ENCODE data around the gene CRY1.

CRY1 gene

GRCh38 chr12:107025671-107026070 is 67.7 kb downstream of the CRY1 start:
- TF ChIP-seq CTCF (IDR thresholded peaks at IDR 0.05; ENCODE audit: low read depth, low read length) = no peak
- in situ Hi-C loops (cut with HindIII; ENCODE audit: low sequenced_read_pairs) = no loop called here
- no peak overlapping the region for H3K4me3 ChIP-seq (ENCODE audit: low read depth, low read length)
- no peak for DNase-seq (ENCODE audit: low read depth, low spot score)

DNA sequence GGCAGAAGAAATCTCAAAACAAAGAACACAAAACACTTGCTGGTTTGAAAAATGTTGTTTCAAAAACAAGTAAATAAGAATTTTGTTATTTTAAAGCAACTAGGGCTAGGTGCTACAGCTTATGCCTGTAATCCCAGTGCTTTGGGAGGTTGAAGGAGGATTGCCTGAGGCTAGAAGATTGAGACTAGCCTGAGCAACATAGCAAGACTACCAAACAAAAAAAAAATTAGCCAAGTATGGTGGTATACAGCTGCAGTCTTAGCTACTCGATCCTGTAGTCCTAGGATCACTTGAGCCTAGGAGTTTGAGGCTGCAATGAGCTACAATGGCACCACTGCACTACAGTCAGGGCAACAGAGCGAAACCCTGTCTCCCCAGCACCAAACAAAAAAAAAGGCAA is 73.8 kb downstream of the CRY1 start:
- no peak for DNase-seq (ENCODE audit: low read depth, low spot score)
- TF ChIP-seq CTCF (IDR thresholded peaks at IDR 0.05; ENCODE audit: low read depth, low read length) = no peak
- in situ Hi-C loops (cut with HindIII; ENCODE audit: low sequenced_read_pairs) = no loop called here
- no peak overlapping the region for H3K4me3 ChIP-seq (ENCODE audit: low read depth, low read length)

DNA sequence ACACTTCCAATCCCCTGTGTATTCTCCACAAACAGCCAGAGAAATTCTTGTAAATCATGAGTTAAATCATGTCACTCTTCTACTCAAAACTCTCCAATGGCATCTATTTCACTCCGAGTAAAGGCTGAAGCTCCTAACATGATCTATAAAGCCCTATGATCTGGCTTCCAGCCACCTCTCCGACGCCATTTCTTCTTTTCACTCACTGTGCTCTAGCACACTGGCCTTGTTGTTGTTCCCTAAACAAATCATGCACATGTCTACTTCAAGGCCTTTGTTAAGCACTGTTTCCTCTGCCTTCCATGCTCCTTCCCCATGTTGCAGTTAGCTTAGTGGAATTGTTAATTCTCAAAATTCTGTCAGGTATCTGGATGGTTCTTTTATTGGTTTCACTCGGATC is 76.3 kb downstream of the CRY1 start:
- H3K4me3 ChIP-seq (ENCODE audit: low read depth, low read length) = no peak overlapping the region

DNA sequence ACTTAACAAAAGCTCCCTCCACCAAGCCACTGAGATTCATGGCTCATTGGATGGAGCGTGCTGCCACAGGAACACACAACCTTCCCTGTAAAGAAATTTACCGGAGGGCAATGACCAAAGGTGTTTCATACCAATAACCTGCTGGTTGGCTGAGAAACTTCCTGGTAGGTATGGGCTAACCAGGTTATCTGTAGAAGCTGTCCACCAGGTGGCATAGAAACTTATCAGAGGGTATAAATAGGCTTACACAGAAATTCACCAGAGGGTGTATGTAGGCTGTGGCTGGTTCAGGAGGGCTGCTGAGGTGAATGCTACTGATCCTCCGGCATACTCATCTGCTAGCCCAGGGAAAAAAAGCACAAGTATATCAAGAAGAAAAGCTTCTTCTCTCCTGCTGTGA is 79.3 kb downstream of the CRY1 start:
- in situ Hi-C loops (cut with HindIII; ENCODE audit: low sequenced_read_pairs) = no loop called here
- H3K4me3 ChIP-seq (ENCODE audit: low read depth, low read length) = no peak overlapping the region
- peak; percentile 8 for TF ChIP-seq CTCF (IDR thresholded peaks at IDR 0.05; ENCODE audit: low read depth, low read length)
- no peak for DNase-seq (ENCODE audit: low read depth, low spot score)

More for the DNA sequence above, 76.3 kb downstream of the CRY1 start:
- in situ Hi-C loops (cut with HindIII; ENCODE audit: low sequenced_read_pairs) = no loop called here
- TF ChIP-seq CTCF (IDR thresholded peaks at IDR 0.05; ENCODE audit: low read depth, low read length) = no peak
- no peak for DNase-seq (ENCODE audit: low read depth, low spot score)

- in situ Hi-C loops (cut with HindIII; ENCODE audit: low sequenced_read_pairs) = no loop called here
- no peak for DNase-seq (ENCODE audit: low read depth, low spot score)
- no peak overlapping the region for H3K4me3 ChIP-seq (ENCODE audit: low read depth, low read length)
- TF ChIP-seq CTCF (IDR thresholded peaks at IDR 0.05; ENCODE audit: low read depth, low read length) = no peak
These were observed 80.5 kb downstream of the CRY1 start for GRCh38 chr12:107012736-107013425.

DNA sequence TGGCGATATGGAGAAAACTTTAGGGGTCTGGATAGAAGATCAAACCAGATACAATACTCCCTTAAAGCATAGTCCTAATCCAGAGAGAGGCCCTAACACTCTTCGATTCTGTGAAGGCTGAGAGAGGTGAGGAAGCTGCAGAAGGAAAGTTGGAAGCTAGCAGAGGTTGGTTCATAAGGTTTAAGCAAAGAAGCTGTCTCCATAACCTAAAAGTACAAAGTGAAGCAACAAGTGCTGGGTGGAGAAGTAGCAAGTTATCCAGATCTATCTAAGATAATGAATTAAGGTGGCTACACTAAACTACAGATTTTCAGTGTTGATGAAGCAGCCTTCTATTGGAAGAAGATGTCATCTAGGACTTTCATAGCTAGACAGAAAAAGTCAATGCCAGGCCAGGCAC is 81.8 kb downstream of the CRY1 start:
- no peak for TF ChIP-seq CTCF (IDR thresholded peaks at IDR 0.05; ENCODE audit: low read depth, low read length)
- DNase-seq (ENCODE audit: low read depth, low spot score) = no peak
- no peak overlapping the region for H3K4me3 ChIP-seq (ENCODE audit: low read depth, low read length)
- in situ Hi-C loops (cut with HindIII; ENCODE audit: low sequenced_read_pairs) = no loop called here
